ENCODE results near the gene TRABD2A. TPM values are rescaled to one million over a fixed set of nuclear protein-coding genes. Genes with fewer than 3 reads are reported as not detected.

TRABD2A gene
- total and polyA plus RNA-seq, 9 of the 15 experiments (the other 6 are each of a cell fraction or from before 2014, with no cell fraction given): 0.07 to 0.45 (median 0.25) TPM

- TF ChIP-seq ZBTB34 (CRISPR knock-in tag; IDR thresholded peaks at IDR 0.05) (0 out of 2 replicates have a peak, but pooled peaks have one; percentile 22), POLR2B (IDR thresholded peaks at IDR 0.05; ENCODE audit: low read depth, partially characterized antibody) (peak; percentile 34), KAT8 (IDR thresholded peaks at IDR 0.05; ENCODE audit: low read depth) (no peak), RBM25 (IDR thresholded peaks at IDR 0.05; ENCODE audit: low read depth, low read length, severe bottlenecking) (no peak), ZNF695 (CRISPR knock-in tag; IDR thresholded peaks at IDR 0.05) (no peak), TBP (optimal IDR thresholded peaks at IDR 0.05; ENCODE audit: low read depth, low read length) (no peak)
Observed at GRCh38 chr2:84908948-84909713, 28.2 kb upstream of the TRABD2A start (continued).

DNA sequence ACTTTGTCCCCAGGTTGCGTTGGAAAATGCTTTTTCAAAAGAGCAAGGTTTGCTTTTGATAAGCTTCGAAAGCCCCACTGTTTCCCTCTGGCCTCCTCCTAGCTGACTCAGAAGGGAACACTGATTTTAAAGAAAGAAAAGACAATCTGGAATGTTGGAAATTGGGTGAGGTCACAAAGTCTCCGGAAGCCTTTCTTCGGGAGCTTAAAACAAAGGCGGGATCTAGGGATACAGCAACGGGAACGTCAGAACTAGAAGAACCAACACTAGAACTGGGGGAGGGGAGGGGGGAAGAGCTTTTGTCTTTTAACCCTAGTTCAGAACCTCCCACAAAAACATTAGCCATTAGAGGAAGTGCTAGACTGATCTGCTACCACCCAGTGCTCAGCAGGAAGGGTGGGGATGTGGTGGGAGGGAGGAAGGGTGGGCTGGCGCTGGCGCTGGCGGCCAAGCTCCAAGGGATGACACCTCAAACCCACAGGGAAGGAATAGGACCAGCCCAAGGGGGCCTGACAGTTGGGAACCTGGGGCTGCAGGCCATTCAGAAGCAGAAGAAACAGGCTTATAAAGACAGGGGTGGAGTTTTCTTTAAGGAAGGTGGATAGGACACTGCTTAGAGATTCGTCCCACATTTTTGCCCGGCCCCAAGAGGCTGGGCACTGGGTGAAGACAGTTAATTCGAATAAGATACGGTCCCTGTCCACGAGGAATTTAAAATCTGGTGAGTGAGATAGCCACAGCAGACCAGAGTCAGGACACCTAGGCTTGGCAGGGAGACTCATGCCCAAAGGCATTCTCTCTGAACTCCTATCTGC lies 26.2 kb upstream of the TRABD2A start:
- Histone ChIP-seq H3K27ac (ENCODE audit: extremely low read depth, low read depth, low read length) (peak overlapping the region; percentile 91; the same call in 2 of the 3 replicates), H3K4me2 (ENCODE audit: insufficient read depth, low read length) (peak overlapping the region; percentile 84), H3K4me3 (peak overlapping the region; percentile 96), H3K9ac (ENCODE audit: insufficient read depth in 1 of 2, low read depth in 2 of 2, low read length in 2 of 2) (peak overlapping the region; percentile 85 to 98; a peak in 3 of 4 replicates), H4K20me1 (replicated peaks; ENCODE audit: control insufficient read depth, insufficient read depth, low read length) (no peaks in the 10 kb centered on the region), H2AFZ (ENCODE audit: low read depth, low read length) (no peak overlapping the region), H3K79me2 (ENCODE audit: control insufficient read depth, insufficient read depth, low read length) (peaks cover 16% of the 10 kb centered on the region), H3K9me1 (ENCODE audit: control insufficient read depth, insufficient read depth, low read length) (no peaks in the 10 kb centered on the region), H3K9me3 (replicated peaks; ENCODE audit: control insufficient read depth, insufficient read depth, low read depth, low read length) (no peaks in the 10 kb centered on the region), H3K36me3 (ENCODE audit: control insufficient read depth, insufficient read depth, low read length) (peaks cover 6% of the 10 kb centered on the region; the same call in 1 of the 3 replicates), H3K4me1 (replicated peaks in 1 of 2; ENCODE audit: control insufficient read depth in 2 of 2, insufficient read depth in 2 of 2, low read length in 2 of 2) (peaks cover 19 to 23% of the 10 kb centered on the region in 2 experiments), H3K27me3 (ENCODE audit: control insufficient read depth in 2 of 2, insufficient read depth in 2 of 2, low read length in 2 of 2) (no peaks in the 10 kb centered on the region)
- peak; percentile 49 for ATAC-seq
- intact Hi-C loops (cut with micrococcal nuclease) (loop anchor here (2.0 kb wide), 1 partner anchor 18 kb away; no protein-coding TSS in a partner anchor), in situ Hi-C loops (cut with MboI) (no loop called here)
- FAIRE-seq: peak; percentile 77
- WGBS (ENCODE audit: insufficient coverage, low coverage, missing lambda C conversion rate): 13% methylated on average over 12 of the region's 15 CpGs
- CTCF ChIA-PET (ENCODE audit: low intra/inter-chr PET ratio): no interaction called here
- POLR2A ChIA-PET: interaction anchor here (0.5 to 5.6 kb wide), 15 partner anchors 8 to 1961 kb away, joined by 3 to 78 read pairs (median 4); partner anchors contain the start of gene MAT2A
- no TSS peak for BruUV-seq (replicated peaks)
- peak; percentile 14 to 62 (median 41) for DNase-seq (ENCODE audit: extremely low read depth in 1 of 4, low spot score in 3 of 4)
- TF ChIP-seq COPS2 (conservative IDR thresholded peaks at IDR 0.05): no peak
- no peak for TF ChIP-seq HDGF (IDR thresholded peaks at IDR 0.05)
- no peak for TF ChIP-seq BRCA1 (IDR thresholded peaks at IDR 0.05)
- no peak for TF ChIP-seq BRCA1 (CRISPR knock-in tag; IDR thresholded peaks at IDR 0.05)
- TF ChIP-seq RCOR1 (IDR thresholded peaks at IDR 0.05; ENCODE audit: borderline replicate concordance in 1 of 2, low read depth in 2 of 2, low read length in 2 of 2): peak; percentile 35 to 58; a peak in 1 of 4 replicates
- TF ChIP-seq, protein P1, sequence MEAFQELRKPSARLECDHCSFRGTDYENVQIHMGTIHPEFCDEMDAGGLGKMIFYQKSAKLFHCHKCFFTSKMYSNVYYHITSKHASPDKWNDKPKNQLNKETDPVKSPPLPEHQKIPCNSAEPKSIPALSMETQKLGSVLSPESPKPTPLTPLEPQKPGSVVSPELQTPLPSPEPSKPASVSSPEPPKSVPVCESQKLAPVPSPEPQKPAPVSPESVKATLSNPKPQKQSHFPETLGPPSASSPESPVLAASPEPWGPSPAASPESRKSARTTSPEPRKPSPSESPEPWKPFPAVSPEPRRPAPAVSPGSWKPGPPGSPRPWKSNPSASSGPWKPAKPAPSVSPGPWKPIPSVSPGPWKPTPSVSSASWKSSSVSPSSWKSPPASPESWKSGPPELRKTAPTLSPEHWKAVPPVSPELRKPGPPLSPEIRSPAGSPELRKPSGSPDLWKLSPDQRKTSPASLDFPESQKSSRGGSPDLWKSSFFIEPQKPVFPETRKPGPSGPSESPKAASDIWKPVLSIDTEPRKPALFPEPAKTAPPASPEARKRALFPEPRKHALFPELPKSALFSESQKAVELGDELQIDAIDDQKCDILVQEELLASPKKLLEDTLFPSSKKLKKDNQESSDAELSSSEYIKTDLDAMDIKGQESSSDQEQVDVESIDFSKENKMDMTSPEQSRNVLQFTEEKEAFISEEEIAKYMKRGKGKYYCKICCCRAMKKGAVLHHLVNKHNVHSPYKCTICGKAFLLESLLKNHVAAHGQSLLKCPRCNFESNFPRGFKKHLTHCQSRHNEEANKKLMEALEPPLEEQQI (IDR thresholded peaks at IDR 0.05): no peak
- TF ChIP-seq CTBP1 (IDR thresholded peaks at IDR 0.05; ENCODE audit: borderline replicate concordance): no peak
- TF ChIP-seq TCF7L2 (IDR thresholded peaks at IDR 0.05; ENCODE audit: low read depth, low read length): no peak
- TF ChIP-seq MTA1 (IDR thresholded peaks at IDR 0.05; ENCODE audit: borderline replicate concordance): no peak
- no peak for TF ChIP-seq SAP30 (IDR thresholded peaks at IDR 0.05; ENCODE audit: borderline replicate concordance, insufficient read depth, low read depth, low read length, poor library complexity, severe bottlenecking)
